ENCODE data around the gene GRIP1.

- no peak for TF ChIP-seq CTCF (IDR thresholded peaks at IDR 0.05; ENCODE audit: borderline replicate concordance, extremely low read depth, low read length, poor library complexity, severe bottlenecking)
- TF ChIP-seq EZH2 (IDR thresholded peaks at IDR 0.05; ENCODE audit: borderline replicate concordance, low read depth, low read length, severe bottlenecking): no peak
These were observed 181.6 kb downstream of the GRIP1 start for GRCh38 chr12:66497008-66497897.

Data from DND-41 (cell line).